K562 (cell line): Measurements from ENCODE around the gene C2orf76.

ENCODE experiments used
- ETV6 ChIP-seq, 3 experiments: fragments of 150-350 bp in 1 of 3; sonication (generic) in 1 of 3; formaldehyde crosslinking in 1 of 3; IDR thresholded peaks; 2 replicates each; pipeline versions ENCODE4 v1.6.1 to v1.8.0; 2014 to 2022; ENCODE audit warnings: borderline replicate concordance in 2 of 3, low read depth in 2 of 3, antibody characterized with exemption in 1 of 3, low read length in 1 of 3, mild to moderate bottlenecking in 1 of 3, missing genetic modification reagents in 1 of 3
- MTA2 ChIP-seq: fragments of 450-650 bp; IDR thresholded peaks from 2 replicates; pipeline ENCODE4 v1.6.1; 2016; ENCODE audit warnings: low read depth
- PATZ1 ChIP-seq: fragments of 250-450 bp; sonication (Bioruptor Pico); IDR thresholded peaks from 2 replicates; pipeline ENCODE4 v1.5.0; 2020; ENCODE audit warnings: mild to moderate bottlenecking, borderline replicate concordance
- SIX5 ChIP-seq, 2 experiments: IDR thresholded peaks; 2 replicates each; pipeline ENCODE4 v1.6.1; 2011; ENCODE audit warnings: low read length in 2 of 2, borderline replicate concordance in 1 of 2, low read depth in 1 of 2, mild to moderate bottlenecking in 1 of 2, moderate library complexity in 1 of 2; ENCODE audit not compliant: insufficient read depth in 1 of 2
- ZBED1 ChIP-seq: IDR thresholded peaks from 2 replicates; pipeline ENCODE4 v1.6.1; 2014
- ZKSCAN1 ChIP-seq: fragments of 150-350 bp; IDR thresholded peaks from 2 replicates; pipeline ENCODE4 v1.6.1; 2016; ENCODE audit warnings: low read depth, low read length
- TF ChIP-seq, protein P1 (sequence below): sonication (generic); formaldehyde crosslinking; IDR thresholded peaks from 2 replicates; pipeline ENCODE4 v1.8.1; 2023; ENCODE audit warnings: mild to moderate bottlenecking, missing genetic modification reagents

DNA sequence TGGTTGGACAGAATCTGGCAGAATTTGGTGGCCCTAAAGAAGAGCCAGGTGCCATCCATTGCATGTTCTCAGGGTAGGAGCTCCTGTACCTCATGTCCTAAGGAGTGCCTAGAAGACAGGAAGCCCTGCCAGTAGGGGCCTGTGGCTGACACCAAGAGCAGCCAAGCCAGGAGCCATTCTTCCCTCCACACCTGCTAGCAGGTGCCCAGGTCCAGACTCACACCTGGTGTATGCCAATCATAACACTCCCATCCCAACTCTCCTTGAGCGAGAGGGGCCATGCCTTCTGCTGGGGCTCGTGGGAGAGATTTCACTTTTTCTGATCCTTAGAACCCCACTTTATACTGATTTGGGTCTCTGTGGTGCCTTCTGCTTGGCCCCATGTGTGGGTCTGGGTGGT is 38.5 kb upstream of the C2orf76 start:
- no peak for TF ChIP-seq ZKSCAN1
- no peak for TF ChIP-seq ETV6 (IDR thresholded peaks at IDR 0.05; ENCODE audit: borderline replicate concordance in 1 of 2, low read depth in 2 of 2, low read length in 1 of 2)
- no peak for TF ChIP-seq ETV6 (CRISPR knock-in tag; IDR thresholded peaks at IDR 0.05; ENCODE audit: borderline replicate concordance)
- TF ChIP-seq ZBED1, result no peak
- TF ChIP-seq MTA2, result no peak
- no peak for TF ChIP-seq SIX5 (IDR thresholded peaks at IDR 0.05; ENCODE audit: borderline replicate concordance in 1 of 2, insufficient read depth in 1 of 2, low read depth in 1 of 2, low read length in 2 of 2)
- TF ChIP-seq PATZ1 (CRISPR knock-in tag), result no peak
- TF ChIP-seq, protein P1, sequence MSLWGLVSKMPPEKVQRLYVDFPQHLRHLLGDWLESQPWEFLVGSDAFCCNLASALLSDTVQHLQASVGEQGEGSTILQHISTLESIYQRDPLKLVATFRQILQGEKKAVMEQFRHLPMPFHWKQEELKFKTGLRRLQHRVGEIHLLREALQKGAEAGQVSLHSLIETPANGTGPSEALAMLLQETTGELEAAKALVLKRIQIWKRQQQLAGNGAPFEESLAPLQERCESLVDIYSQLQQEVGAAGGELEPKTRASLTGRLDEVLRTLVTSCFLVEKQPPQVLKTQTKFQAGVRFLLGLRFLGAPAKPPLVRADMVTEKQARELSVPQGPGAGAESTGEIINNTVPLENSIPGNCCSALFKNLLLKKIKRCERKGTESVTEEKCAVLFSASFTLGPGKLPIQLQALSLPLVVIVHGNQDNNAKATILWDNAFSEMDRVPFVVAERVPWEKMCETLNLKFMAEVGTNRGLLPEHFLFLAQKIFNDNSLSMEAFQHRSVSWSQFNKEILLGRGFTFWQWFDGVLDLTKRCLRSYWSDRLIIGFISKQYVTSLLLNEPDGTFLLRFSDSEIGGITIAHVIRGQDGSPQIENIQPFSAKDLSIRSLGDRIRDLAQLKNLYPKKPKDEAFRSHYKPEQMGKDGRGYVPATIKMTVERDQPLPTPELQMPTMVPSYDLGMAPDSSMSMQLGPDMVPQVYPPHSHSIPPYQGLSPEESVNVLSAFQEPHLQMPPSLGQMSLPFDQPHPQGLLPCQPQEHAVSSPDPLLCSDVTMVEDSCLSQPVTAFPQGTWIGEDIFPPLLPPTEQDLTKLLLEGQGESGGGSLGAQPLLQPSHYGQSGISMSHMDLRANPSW (CRISPR knock-in tag), result no peak
